ENCODE measurements around the gene HOXA3.

HOXA3 gene

DNA sequence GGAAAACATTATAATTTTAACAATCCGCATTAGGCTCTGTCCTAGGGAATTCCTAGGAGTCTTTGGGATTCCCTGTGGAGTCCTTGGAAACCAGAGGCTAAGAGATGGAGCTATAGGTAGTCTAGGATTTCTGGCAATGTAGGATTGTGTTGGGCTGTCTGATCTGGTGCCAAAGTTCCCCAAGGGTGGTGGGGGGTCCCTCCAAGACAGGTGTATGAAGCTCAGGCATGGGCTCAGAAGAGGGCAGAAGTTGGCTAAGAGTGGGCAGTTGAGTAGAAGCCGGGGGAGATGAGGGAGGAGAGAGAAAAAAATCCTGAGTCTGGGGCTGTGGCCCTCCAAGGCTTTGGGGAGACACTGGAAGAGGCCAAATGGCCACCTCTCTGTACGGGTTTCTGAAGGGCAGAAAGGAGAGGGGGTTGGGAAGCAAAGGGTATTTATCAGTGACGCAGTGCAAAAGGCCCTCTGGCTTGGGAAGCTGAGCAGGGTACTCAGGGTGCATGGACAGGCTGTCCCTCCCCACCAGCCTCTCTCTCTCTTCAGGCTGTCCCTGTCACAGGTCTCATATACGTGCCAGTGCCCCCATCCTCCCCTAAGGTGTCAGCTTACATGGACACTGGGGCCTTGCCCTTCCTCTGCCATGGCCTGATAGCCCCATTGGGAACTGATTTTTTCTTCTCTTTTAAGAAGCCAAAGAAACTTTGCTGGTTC is 5.7 kb downstream of the HOXA3 start:
- TF ChIP-seq, protein P1, sequence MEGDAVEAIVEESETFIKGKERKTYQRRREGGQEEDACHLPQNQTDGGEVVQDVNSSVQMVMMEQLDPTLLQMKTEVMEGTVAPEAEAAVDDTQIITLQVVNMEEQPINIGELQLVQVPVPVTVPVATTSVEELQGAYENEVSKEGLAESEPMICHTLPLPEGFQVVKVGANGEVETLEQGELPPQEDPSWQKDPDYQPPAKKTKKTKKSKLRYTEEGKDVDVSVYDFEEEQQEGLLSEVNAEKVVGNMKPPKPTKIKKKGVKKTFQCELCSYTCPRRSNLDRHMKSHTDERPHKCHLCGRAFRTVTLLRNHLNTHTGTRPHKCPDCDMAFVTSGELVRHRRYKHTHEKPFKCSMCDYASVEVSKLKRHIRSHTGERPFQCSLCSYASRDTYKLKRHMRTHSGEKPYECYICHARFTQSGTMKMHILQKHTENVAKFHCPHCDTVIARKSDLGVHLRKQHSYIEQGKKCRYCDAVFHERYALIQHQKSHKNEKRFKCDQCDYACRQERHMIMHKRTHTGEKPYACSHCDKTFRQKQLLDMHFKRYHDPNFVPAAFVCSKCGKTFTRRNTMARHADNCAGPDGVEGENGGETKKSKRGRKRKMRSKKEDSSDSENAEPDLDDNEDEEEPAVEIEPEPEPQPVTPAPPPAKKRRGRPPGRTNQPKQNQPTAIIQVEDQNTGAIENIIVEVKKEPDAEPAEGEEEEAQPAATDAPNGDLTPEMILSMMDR (IDR thresholded peaks at IDR 0.05; ENCODE audit: low read depth, low read length), result no peak
- H3K9me3 ChIP-seq (ENCODE audit: severe bottlenecking), result no peaks in the 10 kb centered on the region
- no peak for DNase-seq
- peaks cover 58% of the 10 kb centered on the region for H3K27me3 ChIP-seq (ENCODE audit: insufficient read depth, low read depth, severe bottlenecking)
- no peak overlapping the region for H3K27ac ChIP-seq
- H3K36me3 ChIP-seq, result no peaks in the 10 kb centered on the region
- H3K4me3 ChIP-seq (ENCODE audit: low read depth, low read length), result no peak overlapping the region

DNA sequence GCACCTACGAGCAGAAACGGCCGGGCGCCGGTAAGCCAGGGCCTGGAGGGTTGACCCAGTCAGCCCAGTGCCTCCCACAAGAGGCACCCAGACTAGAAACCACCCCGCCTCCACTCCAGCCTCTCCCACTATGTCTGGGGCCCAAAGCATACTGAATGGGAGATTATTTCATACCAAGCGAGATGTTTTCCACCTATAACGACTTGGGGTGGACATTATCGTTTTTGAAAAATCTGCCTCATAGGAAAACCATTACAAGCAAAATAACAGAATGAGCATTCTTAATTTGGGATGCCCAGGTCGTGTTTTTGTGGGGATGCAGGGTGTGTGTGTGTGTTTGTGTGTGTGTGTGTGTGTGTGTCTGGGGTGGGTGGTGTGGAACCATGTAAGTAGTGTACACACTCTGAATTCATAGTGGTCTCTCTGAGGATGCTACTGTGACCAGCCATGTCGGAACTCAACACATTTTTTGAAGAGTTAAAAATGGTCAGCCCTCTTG is 6.4 kb downstream of the HOXA3 start:
- H3K4me3 ChIP-seq (ENCODE audit: low read depth, low read length), result no peak overlapping the region
- no peaks in the 10 kb centered on the region for H3K36me3 ChIP-seq
- H3K9me3 ChIP-seq (ENCODE audit: severe bottlenecking), result no peaks in the 10 kb centered on the region
- H3K27me3 ChIP-seq (ENCODE audit: insufficient read depth, low read depth, severe bottlenecking), result peaks cover 51% of the 10 kb centered on the region
- TF ChIP-seq, protein P1 (IDR thresholded peaks at IDR 0.05; ENCODE audit: low read depth, low read length), result no peak
- DNase-seq, result no peak
- no peak overlapping the region for H3K27ac ChIP-seq

DNA sequence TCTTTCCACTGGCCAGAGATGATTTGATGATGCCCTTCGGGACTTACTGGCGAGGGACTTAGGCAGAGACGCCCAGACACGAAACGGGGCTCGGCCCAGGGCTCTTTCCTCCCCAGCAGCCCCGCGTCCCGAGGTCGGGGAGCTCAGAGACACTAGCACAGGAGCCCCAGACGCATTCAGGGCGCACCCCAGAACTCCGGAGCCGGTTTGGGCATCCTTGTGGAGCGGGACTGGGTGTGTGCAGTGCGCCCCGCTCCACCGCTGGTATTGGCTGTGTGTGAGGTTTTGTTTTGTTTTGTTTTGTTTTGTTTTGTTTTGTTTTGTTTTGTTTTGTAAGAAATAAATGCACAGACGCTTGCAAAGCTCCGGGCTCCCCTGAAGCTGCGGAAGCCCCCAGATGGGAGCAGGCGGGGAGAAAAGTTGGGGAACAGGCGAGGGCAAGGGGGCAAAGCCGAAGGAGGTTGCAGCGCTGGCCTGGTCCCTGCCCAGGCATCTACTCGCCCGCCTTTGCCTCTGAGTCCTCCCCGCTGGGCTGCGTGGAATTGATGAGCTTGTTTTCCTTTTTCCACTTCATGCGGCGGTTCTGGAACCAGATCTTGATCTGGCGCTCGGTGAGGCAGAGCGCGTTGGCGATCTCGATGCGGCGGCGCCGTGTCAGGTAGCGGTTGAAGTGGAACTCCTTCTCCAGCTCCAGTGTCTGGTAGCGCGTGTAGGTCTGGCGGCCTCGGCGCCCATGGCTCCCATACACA is 7.0 kb downstream of the HOXA3 start:
- no peak for DNase-seq

DNA sequence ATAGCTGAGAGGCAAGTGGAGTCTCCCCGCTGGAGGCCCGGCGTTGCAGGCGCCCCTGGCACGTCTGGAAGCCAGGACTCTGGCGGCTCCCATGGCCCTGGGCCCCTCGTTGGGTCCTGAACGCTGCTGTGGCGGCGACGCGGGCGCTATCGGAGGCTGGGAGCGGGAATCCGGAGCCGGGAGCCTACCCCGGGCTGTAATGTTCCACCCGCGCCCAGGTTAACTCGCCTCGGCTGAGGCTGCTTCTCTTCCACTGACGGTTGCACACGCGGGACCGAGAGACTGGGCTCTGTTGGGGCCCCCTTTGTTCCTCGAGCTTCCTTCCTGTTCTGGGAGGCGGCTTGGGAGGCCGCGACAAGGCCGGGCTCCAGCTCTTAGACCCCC is 7.6 kb downstream of the HOXA3 start:
- Histone ChIP-seq H3K36me3 (no peaks in the 10 kb centered on the region), H3K27ac (no peak overlapping the region), H3K27me3 (ENCODE audit: insufficient read depth, low read depth, severe bottlenecking) (peaks cover 48% of the 10 kb centered on the region), H3K4me3 (ENCODE audit: low read depth, low read length) (no peak overlapping the region), H3K9me3 (ENCODE audit: severe bottlenecking) (no peaks in the 10 kb centered on the region)
- TF ChIP-seq, protein P1 (IDR thresholded peaks at IDR 0.05; ENCODE audit: low read depth, low read length), result no peak
- no peak for DNase-seq

More for the DNA sequence above, 7.0 kb downstream of the HOXA3 start:
- no peak overlapping the region for H3K4me3 ChIP-seq (ENCODE audit: low read depth, low read length)
- peaks cover 48% of the 10 kb centered on the region for H3K27me3 ChIP-seq (ENCODE audit: insufficient read depth, low read depth, severe bottlenecking)
- TF ChIP-seq, protein P1 (IDR thresholded peaks at IDR 0.05; ENCODE audit: low read depth, low read length), result no peak
- no peaks in the 10 kb centered on the region for H3K9me3 ChIP-seq (ENCODE audit: severe bottlenecking)
- H3K36me3 ChIP-seq, result no peaks in the 10 kb centered on the region
- H3K27ac ChIP-seq, result no peak overlapping the region

DNA sequence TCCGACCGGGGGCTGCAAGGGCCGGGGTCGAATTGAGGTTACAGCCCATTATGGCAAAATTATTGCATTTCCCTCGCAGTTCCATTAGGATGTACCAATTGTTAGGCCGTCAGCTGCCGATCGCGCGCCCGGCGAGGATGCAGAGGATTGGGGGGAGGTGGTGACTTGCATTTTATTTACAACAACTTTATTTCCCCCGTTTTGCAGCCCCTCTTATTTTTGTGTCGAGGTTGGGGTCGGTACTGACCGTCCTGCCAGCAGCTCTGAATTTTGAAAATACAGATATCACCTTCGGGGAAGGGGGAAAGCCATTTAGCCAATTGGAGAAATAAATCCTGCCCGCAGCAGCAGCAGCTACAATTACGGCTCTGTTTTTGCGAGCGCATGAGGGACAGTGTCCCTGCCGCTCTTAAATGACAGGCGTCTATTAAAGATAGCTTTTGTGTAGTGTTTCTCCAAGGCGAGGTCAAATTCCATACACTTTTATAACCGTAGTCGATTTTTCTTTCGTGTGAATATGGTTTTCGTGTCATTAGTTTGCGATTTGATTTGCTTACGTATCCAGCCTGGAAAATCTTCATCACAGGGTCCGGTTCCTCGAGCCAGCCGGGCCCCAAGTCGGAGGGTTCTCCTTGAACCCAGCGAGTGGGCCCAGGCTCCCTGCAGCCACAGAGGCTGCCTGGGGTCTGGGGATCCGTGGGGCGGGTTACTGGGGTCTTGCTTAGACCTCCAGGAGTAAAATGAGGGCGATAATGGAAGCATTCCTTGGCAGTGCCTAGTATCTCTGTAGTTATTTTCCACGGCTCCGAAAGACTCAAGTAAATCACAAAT is 8.2 kb downstream of the HOXA3 start:
- Histone ChIP-seq H3K9me3 (ENCODE audit: severe bottlenecking) (no peaks in the 10 kb centered on the region), H3K27me3 (ENCODE audit: insufficient read depth, low read depth, severe bottlenecking) (peaks cover 49% of the 10 kb centered on the region), H3K27ac (no peak overlapping the region), H3K4me3 (ENCODE audit: low read depth, low read length) (peak overlapping the region; percentile 56), H3K36me3 (no peaks in the 10 kb centered on the region)
- TF ChIP-seq, protein P1 (IDR thresholded peaks at IDR 0.05; ENCODE audit: low read depth, low read length), result no peak
- no peak for DNase-seq

All from WERI-Rb-1 (cell line).